ACHN (cell line): ENCODE measurements around the gene USP32.

Source experiments
- DNase-seq: peaks from one replicate; pipeline ENCODE4 v3.0.0-alpha.2; 2015
- in situ Hi-C: cut with HindIII; loops from 2 replicates; pipeline ENCODE4 v1.10.0; 2017; ENCODE audit warnings: low sequenced_read_pairs, low pct_ligation_motif_present, low pct_unique_long_range_greater_than_20kb

USP32 gene

GRCh38 chr17:60138769-60139437, 253.0 kb downstream of the USP32 start:
- no peak for DNase-seq
- in situ Hi-C loops: no loop called here

- in situ Hi-C loops: no loop called here
Measured at GRCh38 chr17:60137731-60138130, 254.2 kb downstream of the USP32 start.

DNA sequence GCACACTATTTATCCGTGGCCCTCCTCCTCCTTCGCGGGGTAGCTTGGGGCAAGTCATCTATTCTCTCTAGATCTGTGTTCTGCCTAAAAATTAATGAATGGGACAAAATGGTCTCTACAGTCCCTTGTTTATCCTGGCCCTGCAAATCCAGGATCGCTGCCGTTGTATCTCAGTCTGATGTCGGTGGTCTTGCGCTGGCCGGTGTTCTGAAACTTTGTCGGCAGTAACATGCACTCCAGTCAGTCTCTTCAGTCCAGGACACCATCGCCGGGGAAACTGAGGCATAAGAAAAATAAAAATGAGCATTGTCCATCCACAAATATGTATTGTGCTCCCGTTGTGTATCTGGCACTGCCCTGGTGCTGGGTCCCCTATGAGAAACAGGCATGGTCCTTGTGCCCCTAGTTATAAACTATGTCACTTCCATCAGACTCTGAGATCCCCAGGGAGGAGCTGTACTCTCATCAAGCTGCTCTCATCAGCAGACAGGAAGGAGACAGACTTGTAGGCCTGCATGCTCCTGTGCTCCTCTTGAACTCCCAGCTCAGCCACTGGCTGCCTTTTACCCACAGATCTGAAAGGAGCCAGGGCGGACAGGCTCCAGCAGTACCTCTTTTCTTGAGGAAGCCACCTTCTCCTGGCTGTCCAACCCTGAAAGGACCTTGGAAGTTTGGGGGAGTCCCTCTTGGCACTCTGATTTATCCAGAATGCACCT, 255.8 kb downstream of the USP32 start:
- in situ Hi-C loops: no loop called here
- no peak for DNase-seq

More at GRCh38 chr17:60137731-60138130, 254.2 kb downstream of the USP32 start:
- no peak for DNase-seq

DNA sequence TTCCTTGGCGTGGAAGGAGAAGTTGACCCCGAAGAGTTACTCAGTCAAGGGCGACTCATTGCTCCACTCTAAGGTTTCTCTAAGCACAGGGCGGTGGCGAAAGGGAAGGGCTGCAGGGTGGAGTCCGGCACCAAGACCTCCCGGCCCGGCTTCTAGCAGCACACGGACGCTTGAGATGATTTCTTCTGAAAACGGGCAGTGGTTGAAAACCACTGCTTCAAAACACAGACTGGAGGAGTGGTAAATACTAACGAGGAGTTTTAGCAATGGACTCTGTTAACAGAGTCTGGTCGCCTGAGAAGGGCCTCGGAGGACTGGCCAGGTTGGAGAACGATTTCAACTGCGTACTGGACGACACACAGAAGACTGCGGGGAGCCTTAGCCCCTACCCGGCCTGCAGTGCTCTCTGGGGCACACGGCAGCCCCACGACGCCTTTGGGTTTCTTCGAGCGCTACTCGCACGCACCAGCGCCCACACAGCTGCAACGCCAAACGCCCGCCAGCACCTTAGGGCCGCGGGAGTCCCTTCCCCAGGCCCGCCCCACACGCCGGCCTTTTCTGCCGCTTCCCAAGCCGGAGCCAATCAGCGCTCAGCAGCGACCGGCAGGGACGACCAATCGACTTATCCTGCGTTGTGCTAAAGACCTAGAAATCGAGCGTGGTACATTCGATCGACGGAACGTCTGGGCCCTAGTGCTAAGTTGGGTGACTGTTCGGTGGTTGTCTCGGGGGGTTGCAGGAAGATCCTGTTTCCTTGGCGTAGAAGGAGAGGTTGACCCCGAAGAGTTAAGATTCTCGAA, 256.6 kb downstream of the USP32 start:
- peak; percentile 79 for DNase-seq
- in situ Hi-C loops: no loop called here

DNA sequence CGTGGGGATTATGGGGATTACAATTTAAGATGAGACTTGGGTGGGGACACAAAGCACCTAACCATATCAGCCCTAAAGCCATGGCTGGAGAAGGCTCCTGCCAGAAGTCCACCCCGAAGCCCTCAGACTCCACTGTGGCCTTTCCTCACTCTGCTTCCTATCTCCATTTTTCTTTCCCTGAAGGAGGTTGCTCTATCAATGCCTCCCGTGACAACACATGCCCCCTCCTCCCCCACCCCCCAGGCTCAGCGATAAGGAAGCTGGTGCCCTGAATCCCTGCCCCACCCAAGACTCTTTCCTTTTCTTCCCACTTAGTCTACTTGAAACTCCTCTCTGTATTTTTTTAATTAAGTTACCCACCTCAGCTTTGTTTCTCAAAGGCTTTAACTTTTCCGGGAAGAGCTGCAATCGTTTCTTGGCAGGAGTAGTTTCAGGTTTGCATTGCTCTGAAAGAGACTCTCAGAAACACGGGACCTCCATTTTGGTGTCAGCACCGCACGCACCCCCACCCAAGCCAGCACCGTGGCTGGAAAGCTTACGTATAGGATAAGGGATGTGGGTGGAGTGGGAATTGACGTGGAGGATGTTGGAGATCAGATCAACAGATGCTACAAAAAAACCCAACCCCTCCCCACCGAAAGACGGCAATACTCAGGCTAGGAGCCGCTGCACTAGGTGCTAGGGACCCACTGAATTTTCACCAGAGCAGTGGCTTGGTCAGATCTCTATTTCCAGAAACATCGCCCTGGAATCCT, 257.4 kb downstream of the USP32 start:
- no peak for DNase-seq
- in situ Hi-C loops: no loop called here

GRCh38 chr17:60130466-60130865, 261.5 kb downstream of the USP32 start:
- in situ Hi-C loops: no loop called here
- DNase-seq: no peak

GRCh38 chr17:60129164-60129563, 262.8 kb downstream of the USP32 start:
- no peak for DNase-seq
- in situ Hi-C loops: no loop called here
